Muscle of leg (tissue), 11 donors: ENCODE results near the gene RABL6. TPM values are rescaled to one million over a fixed set of nuclear protein-coding genes. Genes with fewer than 3 reads are reported as not detected.
A peak's percentile ranks its signal among the peaks of the same experiment; 100 is the strongest.

ENCODE experiments used
- DNase-seq: peaks from one replicate; pipeline ENCODE4 v3.0.0; 2013
- H3K27ac ChIP-seq: one replicate; pipeline ENCODE4 v1.5.1; 2013; ENCODE audit warnings: mild to moderate bottlenecking, low read length, control low read depth
- H3K27me3 ChIP-seq: one replicate; pipeline ENCODE4 v1.6.1; 2013; ENCODE audit warnings: low read length; ENCODE audit not compliant: control insufficient read depth, insufficient read depth
- H3K36me3 ChIP-seq: one replicate; pipeline ENCODE4 v1.6.1; 2013; ENCODE audit warnings: low read length; ENCODE audit not compliant: control insufficient read depth, insufficient read depth
- H3K4me1 ChIP-seq: one replicate; pipeline ENCODE4 v1.6.1; 2013; ENCODE audit warnings: low read length; ENCODE audit not compliant: control insufficient read depth, insufficient read depth
- H3K4me3 ChIP-seq: one replicate; pipeline ENCODE4 v1.5.1; 2013; ENCODE audit warnings: low read length, control low read depth
- H3K9me3 ChIP-seq: replicated peaks from 2 replicates; pipeline ENCODE4 v1.6.1; 2013; ENCODE audit warnings: low read depth, low read length; ENCODE audit not compliant: control insufficient read depth
- WGBS: methylation state at CpG from one replicate; pipeline ENCODE4 v1.1.5; 2013; ENCODE audit warnings: missing lambda C conversion rate; ENCODE audit not compliant: insufficient coverage; 5-methylcytosine and 5-hydroxymethylcytosine counted together
- polyA plus RNA-seq, 8 donors: library from polyadenylated mRNA; unstranded; fragments of 120-200 nt; gene quantifications; one replicate each; pipeline versions ENCODE4 v1.2.1 to v1.2.3, GENCODE V29; 2013; ENCODE audit warnings: inconsistent platforms in 1 of 8, low replicate concordance in 1 of 8; ENCODE audit not compliant: insufficient read length in 8 of 8, insufficient read depth in 1 of 8
- total RNA-seq: library from RNA; stranded (reverse); fragments of 120-200 nt; gene quantifications from one replicate; pipeline ENCODE4 v1.2.4, GENCODE V29; 2013

The RABL6 gene
- total and polyA plus RNA-seq, 9 donors = 37.6 to 66.0 (median 60.8) TPM

- DNase-seq = peak; percentile 39
- Histone ChIP-seq H3K4me1 (peaks cover 14% of the 10 kb centered on the region), H3K36me3 (peaks cover 32% of the 10 kb centered on the region), H3K9me3 (no peaks in the 10 kb centered on the region), H3K4me3 (no peak overlapping the region), H3K27ac (no peak overlapping the region), H3K27me3 (no peaks in the 10 kb centered on the region)
- 17% methylated on average over 81 of the region's 83 CpGs for WGBS
Measured at GRCh38 chr9:136820971-136821825, 13.4 kb downstream of the RABL6 start.

- H3K36me3 ChIP-seq = peaks cover 38% of the 10 kb centered on the region
- peaks cover 14% of the 10 kb centered on the region for H3K4me1 ChIP-seq
- H3K27me3 ChIP-seq = no peaks in the 10 kb centered on the region
- H3K9me3 ChIP-seq = no peaks in the 10 kb centered on the region
- 63% methylated on average over 28 of the region's 42 CpGs for WGBS
- no peak overlapping the region for H3K4me3 ChIP-seq
- peak; percentile 6 for DNase-seq
- no peak overlapping the region for H3K27ac ChIP-seq
Measured at GRCh38 chr9:136821826-136822544, 14.2 kb downstream of the RABL6 start.

- H3K27ac ChIP-seq = no peak overlapping the region
- 77% methylated on average over 17 of the region's 30 CpGs for WGBS
- no peaks in the 10 kb centered on the region for H3K27me3 ChIP-seq
- peak; percentile 4 for DNase-seq
- H3K9me3 ChIP-seq = no peaks in the 10 kb centered on the region
- peaks cover 14% of the 10 kb centered on the region for H3K4me1 ChIP-seq
- peaks cover 45% of the 10 kb centered on the region for H3K36me3 ChIP-seq
- no peak overlapping the region for H3K4me3 ChIP-seq
Measured at GRCh38 chr9:136823136-136824046, 15.6 kb downstream of the RABL6 start.

GRCh38 chr9:136824496-136825225 lies 16.9 kb downstream of the RABL6 start:
- Histone ChIP-seq H3K36me3 (peaks cover 57% of the 10 kb centered on the region), H3K9me3 (no peaks in the 10 kb centered on the region), H3K4me1 (peaks cover 14% of the 10 kb centered on the region), H3K27me3 (no peaks in the 10 kb centered on the region), H3K4me3 (no peak overlapping the region), H3K27ac (peak overlapping the region; percentile 42)
- WGBS = 86% methylated on average over 15 of the region's 21 CpGs
- DNase-seq = peak; percentile 48

- 85% methylated on average over 35 of the region's 44 CpGs for whole genome bisulfite sequencing
- DNase-seq = peak; percentile 3
- H3K27ac ChIP-seq = no peak overlapping the region
Measured at GRCh38 chr9:136825295-136826187, 17.8 kb downstream of the RABL6 start.

GRCh38 chr9:136826188-136826541 lies 18.4 kb downstream of the RABL6 start:
- Histone ChIP-seq H3K36me3 (peaks cover 72% of the 10 kb centered on the region), H3K27ac (no peak overlapping the region), H3K4me3 (no peak overlapping the region), H3K4me1 (peaks cover 14% of the 10 kb centered on the region), H3K27me3 (no peaks in the 10 kb centered on the region), H3K9me3 (no peaks in the 10 kb centered on the region)
- 86% methylated on average over 10 of the region's 17 CpGs for WGBS
- peak; percentile 7 for DNase-seq

More at GRCh38 chr9:136825295-136826187, 17.8 kb downstream of the RABL6 start:
- peaks cover 66% of the 10 kb centered on the region for H3K36me3 ChIP-seq
- peaks cover 14% of the 10 kb centered on the region for H3K4me1 ChIP-seq
- no peaks in the 10 kb centered on the region for H3K9me3 ChIP-seq
- H3K4me3 ChIP-seq = no peak overlapping the region
- no peaks in the 10 kb centered on the region for H3K27me3 ChIP-seq

GRCh38 chr9:136826703-136827582 lies 19.2 kb downstream of the RABL6 start:
- H3K27ac ChIP-seq = no peak overlapping the region
- H3K9me3 ChIP-seq = no peaks in the 10 kb centered on the region
- 78% methylated on average over 15 of the region's 24 CpGs for WGBS
- no peak overlapping the region for H3K4me3 ChIP-seq
- peaks cover 14% of the 10 kb centered on the region for H3K4me1 ChIP-seq
- peak; percentile 3 for DNase-seq
- H3K36me3 ChIP-seq = peaks cover 80% of the 10 kb centered on the region
- H3K27me3 ChIP-seq = no peaks in the 10 kb centered on the region

- no peaks in the 10 kb centered on the region for H3K9me3 ChIP-seq
- H3K27ac ChIP-seq = no peak overlapping the region
- H3K4me1 ChIP-seq = peaks cover 14% of the 10 kb centered on the region
- H3K4me3 ChIP-seq = no peak overlapping the region
- H3K36me3 ChIP-seq = peaks cover 88% of the 10 kb centered on the region
- WGBS = 87% methylated on average over 6 of the region's 14 CpGs
- no peaks in the 10 kb centered on the region for H3K27me3 ChIP-seq
- DNase-seq = no peak
Measured at GRCh38 chr9:136827794-136828473, 20.2 kb downstream of the RABL6 start.
